Upper lobe of right lung (tissue), 1 donor: ENCODE measurements around the gene SLC39A12. TPM values are rescaled to one million over a fixed set of nuclear protein-coding genes. Genes with fewer than 3 reads are reported as not detected.
A peak's percentile ranks its signal among the peaks of the same experiment; 100 is the strongest.
"Not testable (repeated sequence)": the region's sequence is repeated elsewhere in the genome, so short reads cannot be mapped to it uniquely, and the experiment has no call there.

Experiments used
- ATAC-seq: fragments of 200-7000 bp; cut with Tn5 transposase; one replicate; pipeline ENCODE4 v1.9.1; 2020; ENCODE audit warnings: mild to moderate bottlenecking, moderate library complexity
- DNase-seq: peaks from one replicate; pipeline ENCODE4 v3.0.0-alpha.2; 2020
- H3K27ac ChIP-seq: fragments of 200-600 bp; one replicate; pipeline ENCODE4 v1.8.0; 2022
- H3K27me3 ChIP-seq: fragments of 200-600 bp; one replicate; pipeline ENCODE4 v1.8.0; 2022; ENCODE audit warnings: mild to moderate bottlenecking
- H3K36me3 ChIP-seq: fragments of 200-600 bp; one replicate; pipeline ENCODE4 v1.8.0; 2022
- H3K4me1 ChIP-seq: fragments of 200-600 bp; one replicate; pipeline ENCODE4 v1.8.0; 2022
- H3K4me3 ChIP-seq: fragments of 200-600 bp; one replicate; pipeline ENCODE4 v1.8.0; 2022; ENCODE audit warnings: mild to moderate bottlenecking
- H3K9me3 ChIP-seq: fragments of 200-600 bp; one replicate; pipeline ENCODE4 v1.8.0; 2022
- CTCF ChIP-seq: fragments of 200-600 bp; IDR thresholded peaks from one replicate; pipeline ENCODE4 v1.8.0; 2022; ENCODE audit warnings: antibody characterized with exemption
- intact Hi-C: fragments of 100-400 bp; cut with DNase I; formaldehyde crosslinking; loops from one replicate; pipeline ENCODE4 v1.11.0; 2022
- total RNA-seq: library from RNA; stranded (reverse); fragmentation: NEBNext Ultra II Directional; extraction: Animal tissue kit (Norgen Biotek cat#: 25700); gene quantifications from one replicate; pipeline ENCODE4 v1.2.1, GENCODE V29; 2021
- donor health status: DM: no; HTN: yes; CAD: no; lungs with severe emphysema.

Gene SLC39A12
- total RNA-seq, 1 donor from 2014 or later, result 0.29 TPM

- DNase-seq (no peak), ATAC-seq (no peak)
- intact Hi-C loops, result no loop called here
- TF ChIP-seq CTCF, result no peak
- Histone ChIP-seq H3K27ac (no peak overlapping the region), H3K9me3 (no peaks in the 10 kb centered on the region), H3K4me1 (no peaks in the 10 kb centered on the region), H3K27me3 (no peaks in the 10 kb centered on the region), H3K36me3 (no peaks in the 10 kb centered on the region), H3K4me3 (no peak overlapping the region)
These were observed 33.4 kb upstream of the SLC39A12 start for GRCh38 chr10:17918187-17918903.

GRCh38 chr10:17921378-17921777 is 30.3 kb upstream of the SLC39A12 start:
- no peak for ATAC-seq
- Histone ChIP-seq H3K9me3 (no peaks in the 10 kb centered on the region), H3K4me3 (no peak overlapping the region), H3K27me3 (no peaks in the 10 kb centered on the region), H3K27ac (no peak overlapping the region), H3K4me1 (no peaks in the 10 kb centered on the region), H3K36me3 (no peaks in the 10 kb centered on the region)
- TF ChIP-seq CTCF, result no peak
- no peak for DNase-seq
- intact Hi-C loops, result no loop called here

GRCh38 chr10:17923728-17924127 is 28.0 kb upstream of the SLC39A12 start:
- Histone ChIP-seq H3K27ac (no peak overlapping the region), H3K4me3 (no peak overlapping the region), H3K4me1 (no peaks in the 10 kb centered on the region), H3K9me3 (no peaks in the 10 kb centered on the region), H3K27me3 (no peaks in the 10 kb centered on the region), H3K36me3 (no peaks in the 10 kb centered on the region)
- TF ChIP-seq CTCF, result no peak
- intact Hi-C loops, result no loop called here
- DNase-seq (no peak), ATAC-seq (peak; percentile 43)

- H3K4me1 ChIP-seq, result no peaks in the 10 kb centered on the region
- no peaks in the 10 kb centered on the region for H3K9me3 ChIP-seq
- ATAC-seq (no peak), DNase-seq (no peak)
- intact Hi-C loops, result no loop called here
- H3K27ac ChIP-seq, result no peak overlapping the region
- H3K36me3 ChIP-seq, result no peaks in the 10 kb centered on the region
- no peaks in the 10 kb centered on the region for H3K27me3 ChIP-seq
- TF ChIP-seq CTCF, result no peak
- H3K4me3 ChIP-seq, result no peak overlapping the region
These were observed 8.5 kb upstream of the SLC39A12 start for GRCh38 chr10:17943033-17943745.

GRCh38 chr10:17950269-17950668 is 1.4 kb upstream of the SLC39A12 start:
- ATAC-seq, H3K27me3 ChIP-seq, H3K9me3 ChIP-seq, H3K4me1 ChIP-seq, H3K36me3 ChIP-seq, H3K4me3 ChIP-seq, intact Hi-C loops, H3K27ac ChIP-seq, DNase-seq: not testable (repeated sequence)

- Histone ChIP-seq H3K4me1 (no peaks in the 10 kb centered on the region), H3K9me3 (no peaks in the 10 kb centered on the region), H3K27ac (no peak overlapping the region), H3K27me3 (no peaks in the 10 kb centered on the region), H3K36me3 (no peaks in the 10 kb centered on the region), H3K4me3 (no peak overlapping the region)
- TF ChIP-seq CTCF, result no peak
- intact Hi-C loops, result no loop called here
- DNase-seq, result no peak
- no peak for ATAC-seq
These were observed 992 bp upstream of the SLC39A12 start for GRCh38 chr10:17950726-17951125.

GRCh38 chr10:17954372-17954771 is 2.7 kb downstream of the SLC39A12 start:
- H3K4me3 ChIP-seq, H3K27ac ChIP-seq, H3K4me1 ChIP-seq, H3K36me3 ChIP-seq, DNase-seq, H3K9me3 ChIP-seq, H3K27me3 ChIP-seq, intact Hi-C loops, ATAC-seq: not testable (repeated sequence)
